H1 (cell line): ENCODE data around the gene PNMA6E. TPM values are rescaled to one million over a fixed set of nuclear protein-coding genes. Genes with fewer than 3 reads are reported as not detected.

ENCODE experiments used
- CTCF ChIA-PET: fragments of 300-600 bp; sonication (Branson Sonifier 250); formaldehyde crosslinking; loops from one replicate; lab custom pipeline; 2021; ENCODE audit not compliant: partially characterized antibody; lab: Charles Lee
- POLR2A ChIA-PET: fragments of 300-600 bp; sonication (Branson Sonifier 250); formaldehyde crosslinking; loops from one replicate; lab custom pipeline; 2021; ENCODE audit warnings: inconsistent platforms; ENCODE audit not compliant: partially characterized antibody; lab: Charles Lee
- DNase-seq, 2 experiments: peaks; one replicate each; pipeline versions ENCODE4 v3.0.0 to v3.0.0-alpha.2; 2010 to 2022; ENCODE audit warnings: low spot score in 2 of 2, low read depth in 1 of 2, mixed read lengths in 1 of 2
- FAIRE-seq: peaks from 2 replicates; lab custom pipeline; 2011; peaks lifted over from hg19 to GRCh38; lab: Jason Lieb, UNC
- H2AFZ ChIP-seq: 2 replicates; pipeline ENCODE4 v1.8.1; 2012; ENCODE audit warnings: low read length, inconsistent platforms
- H2AK5ac ChIP-seq: 2 replicates; pipeline ENCODE4 v1.6.1; 2013; ENCODE audit warnings: low read depth, low read length
- H2BK120ac ChIP-seq: replicated peaks from 2 replicates; pipeline ENCODE3; 2013; ENCODE audit warnings: low read depth, low read length, inconsistent platforms
- H2BK12ac ChIP-seq: 2 replicates; pipeline ENCODE4 v1.6.1; 2013; ENCODE audit warnings: low read depth, low read length
- H2BK15ac ChIP-seq: 2 replicates; pipeline ENCODE4 v1.6.1; 2013; ENCODE audit warnings: low read length
- H2BK20ac ChIP-seq: 2 replicates; pipeline ENCODE4 v1.6.1; 2013; ENCODE audit warnings: low read length
- H2BK5ac ChIP-seq: 2 replicates; pipeline ENCODE4 v1.6.1; 2013; ENCODE audit warnings: low read depth, low read length
- H3K14ac ChIP-seq: 2 replicates; pipeline ENCODE4 v1.6.1; 2013; ENCODE audit warnings: inconsistent platforms; ENCODE audit not compliant: insufficient read length
- H3K18ac ChIP-seq: 2 replicates; pipeline ENCODE4 v1.6.1; 2013; ENCODE audit warnings: low read length; ENCODE audit errors: extremely low read depth
- H3K23ac ChIP-seq: 2 replicates; pipeline ENCODE4 v1.6.1; 2013; ENCODE audit warnings: inconsistent platforms; ENCODE audit not compliant: insufficient read length
- H3K23me2 ChIP-seq: 2 replicates; pipeline ENCODE4 v1.6.1; 2013; ENCODE audit warnings: low read depth, low read length
- H3K27ac ChIP-seq: 2 replicates; pipeline ENCODE4 v1.6.1; 2011; ENCODE audit warnings: low read depth, low read length, inconsistent platforms
- H3K27me3 ChIP-seq, 4 experiments: replicated peaks in 1 of 4; 1 replicate in 1 of 4; 2 replicates in 3 of 4; pipeline versions ENCODE4 v1.6.1 to v1.8.1; 2011 to 2013; ENCODE audit warnings: low read length in 3 of 4, mild to moderate bottlenecking in 3 of 4, inconsistent platforms in 2 of 4, mixed read lengths in 2 of 4, moderate library complexity in 1 of 4; ENCODE audit not compliant: control insufficient read depth in 3 of 4, insufficient read depth in 3 of 4; ENCODE audit errors: extremely low read depth in 1 of 4
- H3K36me3 ChIP-seq, 4 experiments: 2 replicates each; pipeline versions ENCODE4 v1.6.1 to v1.8.1; 2011 to 2013; ENCODE audit warnings: mild to moderate bottlenecking in 4 of 4, low read length in 3 of 4, moderate library complexity in 2 of 4, control low read depth in 1 of 4, inconsistent platforms in 1 of 4; ENCODE audit not compliant: insufficient read depth in 4 of 4, control insufficient read depth in 2 of 4
- H3K4ac ChIP-seq: replicated peaks from 2 replicates; pipeline ENCODE3; 2013; ENCODE audit warnings: low read length, low read depth, mixed read lengths, inconsistent platforms; ENCODE audit not compliant: insufficient read length
- H3K4me1 ChIP-seq, 4 experiments: replicated peaks in 1 of 4; 1 replicate in 1 of 4; 2 replicates in 3 of 4; pipeline versions ENCODE4 v1.6.1 to v1.8.1; 2011 to 2013; ENCODE audit warnings: low read length in 3 of 4, inconsistent platforms in 2 of 4, mixed read lengths in 1 of 4; ENCODE audit not compliant: insufficient read depth in 4 of 4, control insufficient read depth in 3 of 4
- H3K4me2 ChIP-seq, 2 experiments: 2 replicates each; pipeline versions ENCODE4 v1.6.1 to v1.8.1; 2011 to 2013; ENCODE audit warnings: low read depth in 2 of 2, low read length in 2 of 2, control low read depth in 1 of 2, inconsistent platforms in 1 of 2, mild to moderate bottlenecking in 1 of 2; ENCODE audit not compliant: insufficient read depth in 1 of 2
- H3K4me3 ChIP-seq, 4 experiments: fragments of 200-600, 300-600 bp in 1 of 4; sonication (generic), shearing (Covaris generic), sonication (Bioruptor Twin) in 1 of 4; 2 replicates each; pipeline versions ENCODE4 v1.5.1 to v1.8.1; 2011 to 2016; ENCODE audit warnings: low read length in 4 of 4, low read depth in 3 of 4, control low read depth in 2 of 4, inconsistent platforms in 2 of 4, mild to moderate bottlenecking in 2 of 4, mixed read lengths in 1 of 4, moderate library complexity in 1 of 4; ENCODE audit not compliant: insufficient read depth in 2 of 4; ENCODE audit errors: extremely low read depth in 1 of 4
- H3K56ac ChIP-seq: replicated peaks from 2 replicates; pipeline ENCODE3; 2013; ENCODE audit warnings: low read depth, mild to moderate bottlenecking, mixed read lengths, low read length, inconsistent platforms; ENCODE audit not compliant: insufficient read length
- H3K79me1 ChIP-seq: 2 replicates; pipeline ENCODE4 v1.6.1; 2013; ENCODE audit warnings: low read depth, low read length, control low read depth
- H3K79me2 ChIP-seq, 2 experiments: 2 replicates each; pipeline versions ENCODE4 v1.6.1 to v1.8.1; 2012 to 2013; ENCODE audit warnings: low read length in 2 of 2, mild to moderate bottlenecking in 2 of 2, inconsistent platforms in 1 of 2; ENCODE audit not compliant: insufficient read depth in 2 of 2, control insufficient read depth in 1 of 2
- H3K9ac ChIP-seq, 4 experiments: replicated peaks in 1 of 4; 1 replicate in 1 of 4; 2 replicates in 3 of 4; pipeline versions ENCODE4 v1.6.1 to v1.8.1; 2011 to 2013; ENCODE audit warnings: low read depth in 3 of 4, low read length in 3 of 4, control low read depth in 2 of 4, mild to moderate bottlenecking in 2 of 4, moderate library complexity in 2 of 4, inconsistent platforms in 1 of 4; ENCODE audit errors: extremely low read depth in 1 of 4
- H3K9me3 ChIP-seq, 2 experiments: 2 replicates each; pipeline versions ENCODE4 v1.6.1 to v1.8.1; 2012 to 2013; ENCODE audit warnings: mild to moderate bottlenecking in 2 of 2, moderate library complexity in 2 of 2, control low read depth in 1 of 2, inconsistent platforms in 1 of 2, low read depth in 1 of 2, low read length in 1 of 2, mixed read lengths in 1 of 2; ENCODE audit not compliant: insufficient read depth in 2 of 2
- H4K20me1 ChIP-seq, 2 experiments: replicated peaks in 1 of 2; 2 replicates each; pipeline versions ENCODE3 to v1.8.1; 2011 to 2013; ENCODE audit warnings: inconsistent platforms in 2 of 2, low read length in 2 of 2, mild to moderate bottlenecking in 1 of 2; ENCODE audit not compliant: insufficient read depth in 2 of 2, control insufficient read depth in 1 of 2
- H4K5ac ChIP-seq: 2 replicates; pipeline ENCODE4 v1.6.1; 2013; ENCODE audit warnings: low read length, low read depth, mixed read lengths, inconsistent platforms; ENCODE audit not compliant: insufficient read length
- H4K8ac ChIP-seq: 2 replicates; pipeline ENCODE4 v1.8.0; 2013; ENCODE audit warnings: mild to moderate bottlenecking, moderate library complexity, low read length, inconsistent platforms; ENCODE audit not compliant: insufficient read depth; ENCODE audit errors: extremely low read depth
- H4K91ac ChIP-seq: replicated peaks from 2 replicates; pipeline ENCODE3; 2013; ENCODE audit warnings: low read length, mixed read lengths, inconsistent platforms; ENCODE audit not compliant: insufficient read length
- BACH1 ChIP-seq: IDR thresholded peaks from 2 replicates; pipeline ENCODE4 v1.6.1; 2012; ENCODE audit warnings: low read length, improper control_type of control experiment
- BRCA1 ChIP-seq: IDR thresholded peaks from 2 replicates; pipeline ENCODE4 v1.6.1; 2012; ENCODE audit warnings: low read depth, low read length, improper control_type of control experiment
- CTCF ChIP-seq, 3 experiments: IDR thresholded peaks; 1 replicate in 2 of 3; 2 replicates in 1 of 3; pipeline versions ENCODE4 v1.5.1 to v1.6.1; 2011; ENCODE audit warnings: low read length in 3 of 3, mild to moderate bottlenecking in 3 of 3, inconsistent platforms in 2 of 3, low read depth in 1 of 3, moderate library complexity in 1 of 3; ENCODE audit not compliant: insufficient read depth in 1 of 3; ENCODE audit errors: control extremely low read depth in 1 of 3
- MAFK ChIP-seq: IDR thresholded peaks from 2 replicates; pipeline ENCODE4 v1.6.1; 2012; ENCODE audit warnings: low read depth, mild to moderate bottlenecking, improper control_type of control experiment, low read length
- MAX ChIP-seq: IDR thresholded peaks from 2 replicates; pipeline ENCODE4 v1.6.1; 2012; ENCODE audit warnings: inconsistent platforms
- RBBP5 ChIP-seq: IDR thresholded peaks from 2 replicates; pipeline ENCODE4 v1.7.1; 2012; ENCODE audit warnings: low read depth, mild to moderate bottlenecking, inconsistent platforms, low read length, moderate library complexity, borderline replicate concordance
- SAP30 ChIP-seq: fragments of 300-600 bp; sonication (generic); IDR thresholded peaks from 2 replicates; pipeline ENCODE4 v1.7.1; 2012; ENCODE audit warnings: low read length, moderate library complexity, mild to moderate bottlenecking, inconsistent platforms; ENCODE audit not compliant: insufficient read depth, insufficient replicate concordance
- TAF7 ChIP-seq: optimal IDR thresholded peaks from 2 replicates; pipeline ENCODE3; 2011; ENCODE audit warnings: low read depth, mild to moderate bottlenecking, inconsistent platforms, low read length, moderate library complexity, borderline replicate concordance
- TBP ChIP-seq: IDR thresholded peaks from 2 replicates; pipeline ENCODE4 v1.6.1; 2011; ENCODE audit warnings: low read depth, low read length, improper control_type of control experiment
- USF2 ChIP-seq: IDR thresholded peaks from 2 replicates; pipeline ENCODE4 v1.6.1; 2011; ENCODE audit warnings: low read length, improper control_type of control experiment
- WGBS, 2 experiments: shearing (Covaris generic) in 1 of 2; methylation state at CpG; one replicate each; pipeline versions ENCODE4 v1.1.6 to v1.1.7; 2013 to 2015; ENCODE audit warnings: low lambda C conversion rate in 2 of 2, mixed read lengths in 2 of 2, inconsistent platforms in 1 of 2, low coverage in 1 of 2, missing lambda C conversion rate in 1 of 2; ENCODE audit not compliant: insufficient replicate concordance in 2 of 2, insufficient coverage in 1 of 2, insufficient read length in 1 of 2; ENCODE audit errors: extremely low coverage in 1 of 2, missing lambda C conversion rate in 1 of 2; 5-methylcytosine and 5-hydroxymethylcytosine counted together
- polyA plus RNA-seq, 7 experiments: library from polyadenylated mRNA; depleted of rRNA in 3 of 7; stranded (reverse) in 5 of 7; unstranded in 2 of 7; fragments of >200 nt in 5 of 7; fragments of 200-250 nt in 2 of 7; gene quantifications; 1 replicate in 5 of 7; 2 replicates in 1 of 7; 4 replicates in 1 of 7; pipeline versions ENCODE4 v1.2.1 to v1.2.3, GENCODE V29; 2011 to 2013; ENCODE audit warnings: missing spikeins in 2 of 7, mixed read lengths in 2 of 7
- total RNA-seq: library from RNA; stranded (reverse); fragmentation: NEBNext Ultra II Directional; extraction: Animal tissue kit (Norgen Biotek cat#: 25700); gene quantifications from 2 replicates; pipeline ENCODE4 v1.2.1, GENCODE V29; 2021

PNMA6E gene
- total and polyA plus RNA-seq, 2 of the 8 experiments (the other 6 are each of a cell fraction or from before 2014, with no cell fraction given), result not detected

GRCh38 chrX:153406903-153407302, 5.8 kb upstream of the PNMA6E start:
- Histone ChIP-seq H4K8ac (no peak overlapping the region), H3K36me3 (no peaks in the 10 kb centered on the region), H4K91ac (no peak overlapping the region), H4K5ac (no peak overlapping the region), H3K23ac (no peak overlapping the region), H3K9me3 (no peaks in the 10 kb centered on the region), H3K27ac (no peak overlapping the region), H4K20me1 (no peaks in the 10 kb centered on the region), H2BK15ac (no peak overlapping the region), H3K4me1 (no peaks in the 10 kb centered on the region), H3K79me2 (no peaks in the 10 kb centered on the region), H3K18ac (no peak overlapping the region), H3K56ac (no peak overlapping the region), H3K27me3 (peaks cover 2 to 15% (median 9%) of the 10 kb centered on the region in 4 experiments), H3K23me2 (peaks cover 3% of the 10 kb centered on the region; the same call in 1 of the 2 replicates), H3K4ac (no peak overlapping the region), H3K4me2 (no peak overlapping the region), H3K14ac (no peak overlapping the region), H3K9ac (no peak overlapping the region), H2AK5ac (no peak overlapping the region), H2BK12ac (no peak overlapping the region), H2BK20ac (no peak overlapping the region), H2AFZ (no peak overlapping the region), H2BK5ac (no peak overlapping the region), H3K4me3 (no peak overlapping the region), H2BK120ac (no peak overlapping the region), H3K79me1 (no peaks in the 10 kb centered on the region)
- FAIRE-seq, result no peak
- ChIA-PET POLR2A (no interaction called here), CTCF (interaction anchor here (1.1 to 1.5 kb wide), 3 partner anchors 22 to 100 kb away, joined by 3 to 4 read pairs (median 3); no protein-coding TSS in a partner anchor)
- WGBS, 2 experiments, result 82% methylated on average over 5 of the region's 7 CpGs; no CpG with 5 or more reads in 1 of the 2 experiments
- no peak for DNase-seq
- no peak for TF ChIP-seq CTCF (IDR thresholded peaks at IDR 0.05; ENCODE audit: control extremely low read depth in 1 of 3, insufficient read depth in 1 of 3, low read depth in 1 of 3, low read length in 3 of 3)
- no peak for TF ChIP-seq RBBP5
- TF ChIP-seq SAP30, result no peak
- no peak for TF ChIP-seq MAFK
- no peak for TF ChIP-seq BRCA1
- TF ChIP-seq MAX, result no peak
- TF ChIP-seq TBP, result no peak
- no peak for TF ChIP-seq USF2
- TF ChIP-seq BACH1, result no peak
- no peak for TF ChIP-seq TAF7
